ENCODE data around the gene MINDY4. TPM values are rescaled to one million over a fixed set of nuclear protein-coding genes. Genes with fewer than 3 reads are reported as not detected.

Gene MINDY4
- total and polyA plus RNA-seq, 7 experiments from 2014 or later: 0.41 to 1.5 (median 0.91) TPM

DNA sequence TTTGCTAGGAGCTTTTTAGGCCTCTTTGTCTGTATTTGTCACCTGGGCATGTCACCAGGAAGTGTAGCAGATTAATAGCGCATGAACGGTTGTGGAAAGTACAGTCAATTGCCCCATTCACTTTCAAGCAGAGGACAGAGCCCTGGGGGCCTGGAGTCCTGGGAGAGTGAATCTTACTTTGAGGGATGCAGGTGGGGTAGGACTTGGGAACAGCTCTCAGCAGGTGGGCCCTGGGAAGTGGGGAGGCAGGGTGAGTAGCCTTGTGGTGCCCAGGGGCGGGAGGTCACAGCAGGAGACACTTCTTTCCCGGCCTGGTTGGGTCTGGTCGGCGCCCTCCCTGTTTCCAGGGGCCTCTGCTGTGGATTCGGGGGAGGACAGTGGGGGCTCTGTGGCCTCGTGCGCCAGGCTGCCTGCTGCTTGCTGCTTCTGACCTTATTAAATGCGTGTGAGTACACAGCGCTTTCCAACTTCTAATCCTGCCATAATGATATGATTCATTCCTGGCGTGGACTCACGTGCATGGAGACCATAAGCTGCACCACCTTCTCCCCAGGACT, 88.8 kb downstream of the MINDY4 start:
- Mint-ChIP-seq H3K27ac (no peak overlapping the region), H3K9me3 (no peaks in the 10 kb centered on the region), H3K4me3 (no peak overlapping the region), H3K4me1 (no peaks in the 10 kb centered on the region), H3K27me3 (no peaks in the 10 kb centered on the region), H3K36me3 (no peaks in the 10 kb centered on the region)
- ChIA-PET CTCF (no interaction called here), POLR2A (no interaction called here)
- Histone ChIP-seq H3K36me3 (ENCODE audit: control insufficient read depth in 2 of 3, insufficient read depth in 3 of 3, low read length in 3 of 3) (no peaks in the 10 kb centered on the region), H3K9me3 (ENCODE audit: control insufficient read depth in 2 of 3, low read length in 3 of 3) (no peaks in the 10 kb centered on the region), H3K27me3 (ENCODE audit: control insufficient read depth in 2 of 2, insufficient read depth in 2 of 2, low read length in 2 of 2) (no peaks in the 10 kb centered on the region), H3K27ac (ENCODE audit: low read depth, low read length) (no peak overlapping the region), H3K4me1 (ENCODE audit: control insufficient read depth in 2 of 2, insufficient read depth in 2 of 2, low read length in 2 of 2) (no peaks in the 10 kb centered on the region), H3K4me3 (ENCODE audit: low read length) (no peak overlapping the region)
- intact Hi-C loops (cut with micrococcal nuclease): no loop called here
- no peak for ATAC-seq
- no peak for DNase-seq

DNA sequence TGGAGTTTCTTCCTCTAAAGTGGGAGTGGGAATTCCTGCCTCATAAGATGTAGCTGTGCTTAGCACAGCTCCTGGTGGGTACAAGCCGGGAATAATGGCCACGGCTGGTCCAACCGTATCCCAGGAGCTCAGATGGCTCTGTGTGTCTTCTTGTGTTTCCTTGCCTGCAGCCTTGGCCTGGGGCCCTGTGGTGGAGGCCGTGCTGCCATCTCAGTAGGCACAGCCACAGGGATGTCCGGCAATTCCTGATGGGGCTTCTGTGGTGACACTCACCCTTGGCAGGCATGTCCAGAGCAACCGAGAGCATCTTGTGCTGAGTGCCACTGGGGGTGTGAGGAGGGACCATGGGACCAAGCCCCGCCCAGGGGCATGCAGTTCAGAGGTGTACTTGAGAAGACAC, 90.4 kb downstream of the MINDY4 start:
- intact Hi-C loops (cut with micrococcal nuclease): no loop called here
- POLR2A ChIA-PET: no interaction called here
- CTCF ChIA-PET: no interaction called here

DNA sequence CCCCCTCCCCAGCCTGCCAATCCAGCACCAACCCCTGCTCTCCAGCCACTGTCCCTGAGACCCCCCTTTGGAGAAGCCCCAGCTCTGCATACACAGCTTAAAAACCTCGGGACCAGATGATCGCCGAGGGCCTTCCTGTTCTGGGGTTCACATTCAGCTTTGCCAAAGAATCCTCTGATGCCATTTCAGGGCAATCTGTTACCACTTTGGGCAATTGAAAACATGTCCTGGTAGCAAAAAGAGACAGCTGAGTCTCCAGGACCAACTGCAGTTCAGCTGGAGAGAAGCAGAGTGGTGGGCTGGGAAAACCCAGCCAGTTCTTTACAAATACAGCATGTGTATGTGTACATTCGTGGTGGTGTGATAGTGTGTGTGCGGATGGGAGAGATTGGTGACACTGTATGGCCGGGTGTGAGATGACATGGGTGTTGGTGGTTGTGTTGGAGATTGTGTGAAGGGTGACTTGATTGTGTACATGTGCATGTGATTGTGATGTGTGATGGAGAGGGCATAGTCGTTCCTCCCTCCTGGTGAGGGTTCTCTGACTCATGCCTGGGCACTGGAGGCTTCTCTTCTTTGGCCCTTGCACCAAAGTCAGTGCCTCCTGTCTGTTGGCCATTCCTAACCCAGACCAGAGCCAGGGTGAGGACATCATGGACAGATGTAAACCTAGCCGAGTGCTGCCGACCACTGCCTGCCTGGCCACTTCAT, 91.9 kb downstream of the MINDY4 start:
- intact Hi-C loops (cut with micrococcal nuclease): no loop called here
- Mint-ChIP-seq H3K9me3 (no peaks in the 10 kb centered on the region), H3K27me3 (no peaks in the 10 kb centered on the region), H3K4me1 (no peaks in the 10 kb centered on the region), H3K27ac (no peak overlapping the region), H3K4me3 (no peak overlapping the region), H3K36me3 (no peaks in the 10 kb centered on the region)
- no peaks in the 10 kb centered on the region for H3K36me3 ChIP-seq (ENCODE audit: control insufficient read depth in 2 of 3, insufficient read depth in 3 of 3, low read length in 3 of 3)
- H3K9me3 ChIP-seq (ENCODE audit: control insufficient read depth in 2 of 3, low read length in 3 of 3): no peaks in the 10 kb centered on the region
- ChIA-PET CTCF (no interaction called here), POLR2A (no interaction called here)
- H3K4me3 ChIP-seq (ENCODE audit: low read length): no peak overlapping the region
- no peak overlapping the region for H3K27ac ChIP-seq (ENCODE audit: low read depth, low read length)
- no peaks in the 10 kb centered on the region for H3K4me1 ChIP-seq (ENCODE audit: control insufficient read depth in 2 of 2, insufficient read depth in 2 of 2, low read length in 2 of 2)
- no peaks in the 10 kb centered on the region for H3K27me3 ChIP-seq (ENCODE audit: control insufficient read depth in 2 of 2, insufficient read depth in 2 of 2, low read length in 2 of 2)
- DNase-seq: no peak
- ATAC-seq: no peak

More for the DNA sequence above, 90.4 kb downstream of the MINDY4 start:
- H3K36me3 ChIP-seq (ENCODE audit: control insufficient read depth in 2 of 3, insufficient read depth in 3 of 3, low read length in 3 of 3): no peaks in the 10 kb centered on the region
- H3K9me3 Mint-ChIP-seq: no peaks in the 10 kb centered on the region
- H3K4me3 ChIP-seq (ENCODE audit: low read length): no peak overlapping the region
- DNase-seq: no peak
- H3K4me1 Mint-ChIP-seq: no peaks in the 10 kb centered on the region
- H3K4me3 Mint-ChIP-seq: no peak overlapping the region
- ATAC-seq: no peak
- no peak overlapping the region for H3K27ac ChIP-seq (ENCODE audit: low read depth, low read length)
- no peaks in the 10 kb centered on the region for H3K36me3 Mint-ChIP-seq
- no peaks in the 10 kb centered on the region for H3K27me3 Mint-ChIP-seq
- no peak overlapping the region for H3K27ac Mint-ChIP-seq
- H3K27me3 ChIP-seq (ENCODE audit: control insufficient read depth in 2 of 2, insufficient read depth in 2 of 2, low read length in 2 of 2): no peaks in the 10 kb centered on the region
- no peaks in the 10 kb centered on the region for H3K9me3 ChIP-seq (ENCODE audit: control insufficient read depth in 2 of 3, low read length in 3 of 3)
- no peaks in the 10 kb centered on the region for H3K4me1 ChIP-seq (ENCODE audit: control insufficient read depth in 2 of 2, insufficient read depth in 2 of 2, low read length in 2 of 2)

DNA sequence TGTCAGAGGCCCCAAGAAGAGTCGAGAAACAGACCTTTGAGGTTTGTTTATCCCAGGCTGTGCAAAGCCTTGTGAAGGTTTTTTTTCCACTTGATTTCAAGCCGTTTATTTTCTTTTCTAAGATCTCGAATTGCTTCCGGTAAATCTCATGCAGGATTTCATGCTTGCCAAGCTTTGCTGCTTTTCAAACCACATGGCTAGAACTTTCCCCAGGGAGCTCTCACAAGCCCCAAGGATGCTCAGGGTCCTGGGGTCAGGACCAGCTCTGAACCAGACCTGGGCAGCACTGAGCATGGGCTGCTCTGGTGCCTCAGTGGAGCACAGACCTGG, 92.5 kb downstream of the MINDY4 start:
- no peaks in the 10 kb centered on the region for H3K36me3 Mint-ChIP-seq
- H3K27ac Mint-ChIP-seq: no peak overlapping the region
- no peaks in the 10 kb centered on the region for H3K9me3 ChIP-seq (ENCODE audit: control insufficient read depth in 2 of 3, low read length in 3 of 3)
- intact Hi-C loops (cut with micrococcal nuclease): no loop called here
- no peak overlapping the region for H3K27ac ChIP-seq (ENCODE audit: low read depth, low read length)
- no peak for ATAC-seq
- H3K36me3 ChIP-seq (ENCODE audit: control insufficient read depth in 2 of 3, insufficient read depth in 3 of 3, low read length in 3 of 3): no peaks in the 10 kb centered on the region
- POLR2A ChIA-PET: no interaction called here
- H3K4me3 Mint-ChIP-seq: no peak overlapping the region
- no peaks in the 10 kb centered on the region for H3K27me3 ChIP-seq (ENCODE audit: control insufficient read depth in 2 of 2, insufficient read depth in 2 of 2, low read length in 2 of 2)
- H3K4me3 ChIP-seq (ENCODE audit: low read length): no peak overlapping the region
- H3K9me3 Mint-ChIP-seq: no peaks in the 10 kb centered on the region
- no peaks in the 10 kb centered on the region for H3K4me1 Mint-ChIP-seq
- no peaks in the 10 kb centered on the region for H3K4me1 ChIP-seq (ENCODE audit: control insufficient read depth in 2 of 2, insufficient read depth in 2 of 2, low read length in 2 of 2)
- no peaks in the 10 kb centered on the region for H3K27me3 Mint-ChIP-seq
- DNase-seq: no peak
- CTCF ChIA-PET: no interaction called here

DNA sequence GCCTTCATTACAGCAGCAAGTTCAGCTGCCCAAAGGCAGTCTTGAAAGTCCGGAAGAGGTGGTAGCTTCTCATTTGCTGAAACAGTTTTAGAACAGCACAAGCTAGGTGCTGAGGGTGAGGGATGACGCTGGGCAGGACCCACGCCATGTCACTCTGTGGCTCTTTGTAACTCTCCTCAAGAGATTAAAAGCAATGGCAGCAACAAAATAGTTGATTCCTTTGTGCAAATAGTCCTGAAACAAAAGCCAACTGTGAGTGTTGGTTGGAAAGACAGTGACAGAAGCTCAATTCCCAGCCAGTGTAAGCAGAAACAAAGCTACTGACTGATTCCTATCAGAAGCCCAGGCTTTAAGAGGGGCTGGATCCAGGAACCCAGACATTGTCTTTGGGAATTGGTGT, 92.9 kb downstream of the MINDY4 start:
- Mint-ChIP-seq H3K4me3 (no peak overlapping the region), H3K36me3 (no peaks in the 10 kb centered on the region), H3K9me3 (no peaks in the 10 kb centered on the region), H3K27me3 (no peaks in the 10 kb centered on the region), H3K27ac (no peak overlapping the region), H3K4me1 (no peaks in the 10 kb centered on the region)
- Histone ChIP-seq H3K9me3 (ENCODE audit: control insufficient read depth in 2 of 3, low read length in 3 of 3) (no peaks in the 10 kb centered on the region), H3K4me3 (ENCODE audit: low read length) (no peak overlapping the region), H3K4me1 (ENCODE audit: control insufficient read depth in 2 of 2, insufficient read depth in 2 of 2, low read length in 2 of 2) (no peaks in the 10 kb centered on the region), H3K27ac (ENCODE audit: low read depth, low read length) (no peak overlapping the region), H3K36me3 (ENCODE audit: control insufficient read depth in 2 of 3, insufficient read depth in 3 of 3, low read length in 3 of 3) (no peaks in the 10 kb centered on the region), H3K27me3 (ENCODE audit: control insufficient read depth in 2 of 2, insufficient read depth in 2 of 2, low read length in 2 of 2) (no peaks in the 10 kb centered on the region)
- POLR2A ChIA-PET: no interaction called here
- no peak for DNase-seq
- ATAC-seq: no peak
- CTCF ChIA-PET: no interaction called here
- intact Hi-C loops (cut with micrococcal nuclease): no loop called here

DNA sequence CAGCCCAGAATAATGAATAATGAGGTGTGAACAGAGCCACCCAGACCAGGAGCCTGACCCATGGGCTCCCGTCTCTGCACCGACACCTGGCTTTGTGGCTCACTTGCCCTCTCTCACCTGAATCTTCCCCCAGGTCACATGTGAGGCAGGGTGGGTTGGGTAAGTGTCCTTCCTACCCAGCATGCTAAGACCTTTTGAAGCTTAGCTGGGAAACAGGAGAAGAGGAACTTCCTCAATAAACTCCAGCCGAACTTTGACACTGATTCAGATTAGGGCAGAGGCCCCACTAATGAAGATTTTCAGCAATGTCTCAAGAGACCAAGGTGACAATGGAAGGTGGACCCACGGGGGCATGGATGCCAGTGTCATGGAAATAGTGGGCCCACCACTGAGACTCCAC, 93.9 kb downstream of the MINDY4 start:
- no peaks in the 10 kb centered on the region for H3K9me3 ChIP-seq (ENCODE audit: control insufficient read depth in 2 of 3, low read length in 3 of 3)
- H3K27ac Mint-ChIP-seq: no peak overlapping the region
- H3K4me3 Mint-ChIP-seq: no peak overlapping the region
- ChIA-PET CTCF (no interaction called here), POLR2A (no interaction called here)
- H3K27me3 Mint-ChIP-seq: no peaks in the 10 kb centered on the region
- intact Hi-C loops (cut with micrococcal nuclease): no loop called here
- H3K4me1 ChIP-seq (ENCODE audit: control insufficient read depth in 2 of 2, insufficient read depth in 2 of 2, low read length in 2 of 2): no peaks in the 10 kb centered on the region
- H3K36me3 ChIP-seq (ENCODE audit: control insufficient read depth in 2 of 3, insufficient read depth in 3 of 3, low read length in 3 of 3): no peaks in the 10 kb centered on the region
- no peaks in the 10 kb centered on the region for H3K36me3 Mint-ChIP-seq
- H3K27me3 ChIP-seq (ENCODE audit: control insufficient read depth in 2 of 2, insufficient read depth in 2 of 2, low read length in 2 of 2): no peaks in the 10 kb centered on the region
- H3K4me1 Mint-ChIP-seq: no peaks in the 10 kb centered on the region
- H3K4me3 ChIP-seq (ENCODE audit: low read length): no peak overlapping the region
- no peaks in the 10 kb centered on the region for H3K9me3 Mint-ChIP-seq
- H3K27ac ChIP-seq (ENCODE audit: low read depth, low read length): no peak overlapping the region
- no peak for DNase-seq
- ATAC-seq: no peak

DNA sequence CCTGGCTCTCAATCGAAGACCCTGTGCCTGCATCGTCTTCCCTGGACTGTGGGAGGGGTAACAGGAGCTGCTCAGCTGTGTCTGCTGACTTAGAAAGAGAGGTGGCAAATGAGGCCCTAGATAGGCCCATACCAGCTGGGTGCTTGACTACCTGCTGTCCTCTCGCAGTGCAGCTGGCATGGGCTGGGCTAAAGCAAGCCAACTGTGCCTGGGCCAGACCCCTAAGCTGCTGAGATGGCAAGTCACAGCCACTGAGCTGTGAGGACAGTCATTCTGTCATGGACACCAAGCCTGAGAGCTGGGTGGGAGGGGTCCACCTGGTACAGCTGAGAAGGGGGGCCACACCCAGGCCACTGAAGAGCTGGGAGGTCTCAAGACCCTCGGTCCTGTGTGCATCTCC, 94.6 kb downstream of the MINDY4 start:
- ChIA-PET POLR2A (no interaction called here), CTCF (no interaction called here)
- no peak overlapping the region for H3K27ac Mint-ChIP-seq
- intact Hi-C loops (cut with micrococcal nuclease): no loop called here
- H3K4me3 Mint-ChIP-seq: no peak overlapping the region
- Histone ChIP-seq H3K4me3 (ENCODE audit: low read length) (no peak overlapping the region), H3K36me3 (ENCODE audit: control insufficient read depth in 2 of 3, insufficient read depth in 3 of 3, low read length in 3 of 3) (no peaks in the 10 kb centered on the region), H3K9me3 (ENCODE audit: control insufficient read depth in 2 of 3, low read length in 3 of 3) (no peaks in the 10 kb centered on the region), H3K27me3 (ENCODE audit: control insufficient read depth in 2 of 2, insufficient read depth in 2 of 2, low read length in 2 of 2) (no peaks in the 10 kb centered on the region), H3K27ac (ENCODE audit: low read depth, low read length) (no peak overlapping the region), H3K4me1 (ENCODE audit: control insufficient read depth in 2 of 2, insufficient read depth in 2 of 2, low read length in 2 of 2) (no peaks in the 10 kb centered on the region)
- no peaks in the 10 kb centered on the region for H3K9me3 Mint-ChIP-seq
- no peaks in the 10 kb centered on the region for H3K4me1 Mint-ChIP-seq
- ATAC-seq (no peak), DNase-seq (no peak)
- H3K27me3 Mint-ChIP-seq: no peaks in the 10 kb centered on the region
- H3K36me3 Mint-ChIP-seq: no peaks in the 10 kb centered on the region
